Natural killer cell (primary cell): ENCODE results near the gene DYNLL2. TPM values are rescaled to one million over a fixed set of nuclear protein-coding genes. Genes with fewer than 3 reads are reported as not detected.

ENCODE experiments used
- ATAC-seq, 3 donors: fragments of 150-1000 bp in 2 of 3; fragments of 200-7000 bp in 1 of 3; cut with Tn5 transposase; 1 replicate in 1 of 3; 2 replicates in 2 of 3; pipeline ENCODE4 v1.10.0; 2021; ENCODE audit warnings: mild to moderate bottlenecking in 2 of 3, moderate library complexity in 2 of 3
- DNase-seq, 2 donors: peaks; one replicate each; pipeline versions ENCODE4 v3.0.0 to v3.0.0-alpha.2; 2013 to 2021; ENCODE audit warnings: mixed read lengths in 1 of 2
- H3K27ac ChIP-seq: one replicate; pipeline ENCODE4 v1.5.1; 2013; ENCODE audit warnings: mild to moderate bottlenecking, low read length
- H3K27me3 ChIP-seq: one replicate; pipeline ENCODE4 v1.6.1; 2013; ENCODE audit warnings: low read length; ENCODE audit not compliant: control insufficient read depth, insufficient read depth
- H3K36me3 ChIP-seq: one replicate; pipeline ENCODE4 v1.6.1; 2013; ENCODE audit warnings: low read length; ENCODE audit not compliant: control insufficient read depth, insufficient read depth
- H3K4me1 ChIP-seq: one replicate; pipeline ENCODE4 v1.6.1; 2013; ENCODE audit warnings: low read length; ENCODE audit not compliant: control insufficient read depth, insufficient read depth
- H3K4me3 ChIP-seq: one replicate; pipeline ENCODE4 v1.5.1; 2013; ENCODE audit warnings: low read length
- H3K9me3 ChIP-seq: one replicate; pipeline ENCODE4 v1.6.1; 2013; ENCODE audit warnings: low read length; ENCODE audit not compliant: control insufficient read depth, insufficient read depth
- H3K27ac Mint-ChIP-seq, 2 donors: one replicate each; pipeline ENCODE4 v1.8.0; 2022; ENCODE audit warnings: mild to moderate bottlenecking in 2 of 2, mixed read lengths in 2 of 2, moderate library complexity in 1 of 2
- H3K27me3 Mint-ChIP-seq, 2 donors: one replicate each; pipeline ENCODE4 v1.8.0; 2022; ENCODE audit warnings: low read depth in 2 of 2, mixed read lengths in 2 of 2
- H3K36me3 Mint-ChIP-seq: one replicate; pipeline ENCODE4 v1.8.0; 2022; ENCODE audit warnings: mixed read lengths
- H3K4me1 Mint-ChIP-seq, 2 donors: one replicate each; pipeline ENCODE4 v1.8.0; 2022; ENCODE audit warnings: mixed read lengths in 2 of 2
- H3K4me3 Mint-ChIP-seq: one replicate; pipeline ENCODE4 v1.8.0; 2022; ENCODE audit warnings: mild to moderate bottlenecking, moderate library complexity, mixed read lengths
- H3K9me3 Mint-ChIP-seq, 2 donors: one replicate each; pipeline ENCODE4 v1.8.0; 2022; ENCODE audit warnings: mixed read lengths in 2 of 2
- CTCF ChIP-seq: fragments of 200-600 bp; IDR thresholded peaks from one replicate; pipeline ENCODE4 v1.8.0; 2022; ENCODE audit warnings: antibody characterized with exemption
- WGBS: methylation state at CpG from one replicate; pipeline ENCODE4 v1.1.7; 2013; ENCODE audit warnings: missing lambda C conversion rate; ENCODE audit not compliant: insufficient coverage; 5-methylcytosine and 5-hydroxymethylcytosine counted together
- intact Hi-C: fragments of 100-400 bp; cut with micrococcal nuclease; formaldehyde crosslinking; loops from one replicate; pipeline ENCODE4 v1.14.2; 2022
- total RNA-seq, 4 donors: library from RNA; stranded (reverse); fragments of 120-200 nt in 1 of 4; gene quantifications; one replicate each; pipeline versions ENCODE4 v1.2.3 to v1.2.4, GENCODE V29; 2013 to 2022

Gene DYNLL2
- total RNA-seq, 3 donors from 2014 or later (not counting 1 experiment from before 2014, with no cell fraction given), result 25.6 to 37.0 (median 36.1) TPM

GRCh38 chr17:58083491-58084316 is 485 bp downstream of the DYNLL2 start:
- ATAC-seq (peak; percentile 65 to 83 (median 72)), DNase-seq (peak; percentile 62 to 82)
- Histone ChIP-seq H3K4me1 (peaks cover 22% of the 10 kb centered on the region), H3K36me3 (peaks cover 19% of the 10 kb centered on the region), H3K4me3 (peak overlapping the region; percentile 65), H3K27ac (peak overlapping the region; percentile 74), H3K27me3 (no peaks in the 10 kb centered on the region), H3K9me3 (no peaks in the 10 kb centered on the region)
- Mint-ChIP-seq H3K4me1 (peaks cover 36 to 52% of the 10 kb centered on the region in 2 donors), H3K4me3 (peak overlapping the region; percentile 88), H3K9me3 (no peaks in the 10 kb centered on the region), H3K27me3 (peaks cover 0 to 8% of the 10 kb centered on the region in 2 donors), H3K36me3 (peaks cover 16% of the 10 kb centered on the region), H3K27ac (peak overlapping the region; percentile 66 to 84)
- intact Hi-C loops, result loop anchor here (5.0 kb wide), 1 partner anchor 76 kb away; the partner anchor contains the start of gene SRSF1
- WGBS, result under 1% methylated on average over 92 of the region's 92 CpGs
- no peak for TF ChIP-seq CTCF

GRCh38 chr17:58084317-58084981 is 1.2 kb downstream of the DYNLL2 start:
- H3K9me3 Mint-ChIP-seq, result no peaks in the 10 kb centered on the region
- peak overlapping the region; percentile 66 to 84 for H3K27ac Mint-ChIP-seq
- H3K36me3 ChIP-seq, result peaks cover 26% of the 10 kb centered on the region
- H3K27me3 Mint-ChIP-seq, result peaks cover 0 to 8% of the 10 kb centered on the region in 2 donors
- peaks cover 37 to 59% of the 10 kb centered on the region in 2 donors for H3K4me1 Mint-ChIP-seq
- DNase-seq (peak; percentile 19 to 87), ATAC-seq (no peak)
- H3K27ac ChIP-seq, result peak overlapping the region; percentile 63
- no peak for TF ChIP-seq CTCF
- H3K27me3 ChIP-seq, result no peaks in the 10 kb centered on the region
- WGBS, result 0% methylated on average over 7 of the region's 7 CpGs
- no peaks in the 10 kb centered on the region for H3K9me3 ChIP-seq
- intact Hi-C loops, result loop anchor here (5.0 kb wide), 1 partner anchor 77 kb away; the partner anchor contains the start of gene SRSF1
- H3K4me1 ChIP-seq, result peaks cover 22% of the 10 kb centered on the region
- peaks cover 16% of the 10 kb centered on the region for H3K36me3 Mint-ChIP-seq
- H3K4me3 Mint-ChIP-seq, result peak overlapping the region; percentile 88
- H3K4me3 ChIP-seq, result peak overlapping the region; percentile 65

- 89% methylated on average over 7 of the region's 8 CpGs for WGBS
- DNase-seq, result no peak
- H3K27ac ChIP-seq, result no peak overlapping the region
- peaks cover 22% of the 10 kb centered on the region for H3K4me1 ChIP-seq
- no peaks in the 10 kb centered on the region for H3K9me3 ChIP-seq
- no peak for TF ChIP-seq CTCF
- intact Hi-C loops, result no loop called here
- H3K36me3 ChIP-seq, result peaks cover 34% of the 10 kb centered on the region
- no peaks in the 10 kb centered on the region for H3K27me3 ChIP-seq
- ATAC-seq, result no peak
- Mint-ChIP-seq H3K27me3 (peaks cover 0 to 2% of the 10 kb centered on the region in 2 donors), H3K27ac (peak overlapping the region; percentile 66 to 84), H3K36me3 (peaks cover 16% of the 10 kb centered on the region), H3K9me3 (no peaks in the 10 kb centered on the region), H3K4me1 (peaks cover 42 to 66% of the 10 kb centered on the region in 2 donors), H3K4me3 (peak overlapping the region; percentile 88)
- H3K4me3 ChIP-seq, result no peak overlapping the region
Measured at GRCh38 chr17:58085039-58085715, 2.0 kb downstream of the DYNLL2 start.
